Measurements from ENCODE around the gene TRIM75. TPM values are rescaled to one million over a fixed set of nuclear protein-coding genes. Genes with fewer than 3 reads are reported as not detected.

TRIM75 gene
- total RNA-seq, 1 donor from 2014 or later: not detected

DNA sequence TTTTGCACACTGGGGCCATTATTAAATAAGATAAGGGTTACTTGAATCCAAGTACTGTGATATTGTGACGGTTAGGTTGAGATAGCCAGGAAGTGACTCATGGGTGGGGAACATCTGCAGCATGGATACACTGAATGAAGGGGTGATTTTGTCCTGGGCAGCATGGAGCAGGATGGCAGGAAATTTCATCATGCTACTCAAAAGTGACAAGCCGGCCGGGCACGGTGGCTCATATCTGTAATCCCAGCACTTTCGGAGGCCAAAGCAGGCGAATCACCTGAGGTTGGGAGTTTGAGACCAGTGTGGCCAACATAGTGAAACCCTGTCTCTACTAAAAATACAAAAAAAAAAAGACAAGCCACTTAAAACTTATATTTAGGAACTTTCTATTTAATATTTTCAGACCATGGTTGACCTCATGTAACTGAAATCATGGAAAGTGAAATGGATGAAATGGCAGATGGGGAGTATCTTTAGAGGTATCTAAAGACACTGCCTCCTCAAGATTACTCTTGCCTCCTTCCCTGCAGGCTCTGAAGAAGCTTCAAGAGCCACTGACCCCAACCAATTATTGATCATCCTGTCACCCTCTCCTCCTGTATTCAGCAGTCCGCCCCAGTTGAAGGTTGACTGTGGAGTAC is 25.8 kb upstream of the TRIM75 start:
- Histone ChIP-seq H3K4me1 (no peaks in the 10 kb centered on the region), H3K9me3 (no peaks in the 10 kb centered on the region), H3K36me3 (no peaks in the 10 kb centered on the region), H3K4me3 (no peak overlapping the region), H3K27me3 (no peaks in the 10 kb centered on the region), H3K27ac (no peak overlapping the region)
- DNase-seq (ENCODE audit: low spot score in 2 of 2): no peak
- no peak for TF ChIP-seq CTCF (IDR thresholded peaks at IDR 0.05)
- intact Hi-C loops (cut with DNase I): no loop called here

DNA sequence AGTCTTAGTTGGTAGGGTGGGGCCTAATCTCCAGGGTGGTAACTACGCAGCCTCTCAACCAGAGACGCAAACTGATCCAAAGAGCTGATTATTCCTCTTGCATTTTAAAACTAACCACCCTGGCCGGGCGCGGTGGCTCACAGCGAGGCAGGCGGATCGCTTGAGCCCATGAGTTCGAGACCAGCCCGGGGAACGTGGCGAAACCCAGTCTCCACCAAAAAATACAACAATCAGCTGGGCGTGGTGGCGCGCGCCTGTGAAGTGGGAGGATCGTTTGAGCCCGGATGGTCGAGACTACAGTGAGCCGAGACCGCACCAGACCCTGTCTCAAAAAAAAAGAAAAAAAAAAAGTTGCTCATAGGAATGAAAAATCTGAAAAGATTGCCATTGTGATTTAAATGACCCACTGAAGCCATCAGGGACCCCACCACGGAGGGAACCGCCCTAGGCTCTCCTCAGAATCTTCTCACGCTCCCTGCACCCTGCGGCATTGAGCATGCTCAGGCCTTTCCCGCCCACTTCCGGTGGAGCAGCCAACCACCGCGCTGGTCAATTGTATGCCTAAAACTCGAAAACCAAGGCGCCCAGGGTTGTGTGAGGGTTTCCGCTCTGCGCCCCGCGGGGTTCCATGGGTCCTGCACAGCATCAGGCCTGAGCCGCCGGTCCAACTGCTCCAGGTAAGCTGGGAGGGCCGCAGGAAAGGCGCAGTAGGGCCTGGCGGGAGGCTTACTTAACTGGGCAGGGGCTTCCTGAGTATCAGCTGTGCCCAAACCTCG is 22.0 kb upstream of the TRIM75 start, which contains the start of gene TRIM60:
TSS of gene TRIM60 (plus strand) at position 564 of the 776 bp plus-strand sequence. CDS start 8,074 bp downstream, outside the sequence.
- Histone ChIP-seq H3K27ac (no peak within 1 kb of the TSS), H3K27me3 (no peaks in the 10 kb centered on the region), H3K36me3 (no peaks in the 10 kb centered on the region), H3K9me3 (no peaks in the 10 kb centered on the region), H3K4me1 (no peaks in the 10 kb centered on the region), H3K4me3 (no peak within 1 kb of the TSS)
- no peak for DNase-seq (ENCODE audit: low spot score in 2 of 2)
- intact Hi-C loops (cut with DNase I): no loop called here
- TF ChIP-seq CTCF (IDR thresholded peaks at IDR 0.05): no peak

GRCh38 chr4:165048170-165048569 is 5.5 kb upstream of the TRIM75 start:
- intact Hi-C loops (cut with DNase I): no loop called here
- no peak overlapping the region for H3K4me3 ChIP-seq
- H3K27me3 ChIP-seq: no peaks in the 10 kb centered on the region
- no peak overlapping the region for H3K27ac ChIP-seq
- H3K36me3 ChIP-seq: no peaks in the 10 kb centered on the region
- H3K4me1 ChIP-seq: no peaks in the 10 kb centered on the region
- no peak for DNase-seq (ENCODE audit: low spot score in 2 of 2)
- H3K9me3 ChIP-seq: no peaks in the 10 kb centered on the region
- no peak for TF ChIP-seq CTCF (IDR thresholded peaks at IDR 0.05)

- H3K36me3 ChIP-seq: no peaks in the 10 kb centered on the region
- no peak overlapping the region for H3K27ac ChIP-seq
- no peak for TF ChIP-seq CTCF (IDR thresholded peaks at IDR 0.05)
- H3K9me3 ChIP-seq: no peaks in the 10 kb centered on the region
- intact Hi-C loops (cut with DNase I): no loop called here
- no peaks in the 10 kb centered on the region for H3K4me1 ChIP-seq
- H3K4me3 ChIP-seq: no peak overlapping the region
- H3K27me3 ChIP-seq: no peaks in the 10 kb centered on the region
- DNase-seq (ENCODE audit: low spot score in 2 of 2): no peak
These were observed 1.0 kb upstream of the TRIM75 start for GRCh38 chr4:165052627-165053026.

DNA sequence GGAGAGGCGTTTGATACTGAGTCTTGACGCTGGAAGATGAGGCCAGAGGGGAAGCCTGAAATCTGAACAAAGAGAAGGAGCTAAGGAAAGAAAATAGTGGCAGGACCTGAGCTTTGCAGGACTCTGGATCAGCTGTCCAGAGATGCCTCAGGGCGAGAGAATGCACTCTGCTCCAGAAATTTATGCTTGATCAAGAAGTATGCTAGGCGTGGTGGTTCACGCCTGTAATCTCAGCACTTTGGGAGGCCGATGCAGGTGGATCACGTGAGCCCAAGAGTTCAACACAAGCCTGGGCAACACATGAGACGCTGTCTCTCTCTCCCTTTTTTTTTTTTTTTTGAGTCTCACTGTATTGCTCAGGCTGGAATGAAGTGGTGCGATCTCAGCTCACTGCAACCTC is 1.9 kb downstream of the TRIM75 start:
- DNase-seq (ENCODE audit: low spot score in 2 of 2): no peak
- TF ChIP-seq CTCF (IDR thresholded peaks at IDR 0.05): no peak
- no peaks in the 10 kb centered on the region for H3K36me3 ChIP-seq
- intact Hi-C loops (cut with DNase I): no loop called here
- H3K4me1 ChIP-seq: no peaks in the 10 kb centered on the region
- no peaks in the 10 kb centered on the region for H3K9me3 ChIP-seq
- H3K4me3 ChIP-seq: no peak overlapping the region
- H3K27ac ChIP-seq: no peak overlapping the region
- no peaks in the 10 kb centered on the region for H3K27me3 ChIP-seq
